ENCODE results near the gene NOTCH4.
A peak's percentile ranks its signal among the peaks of the same experiment; 100 is the strongest.
"Not testable (repeated sequence)": the region's sequence is repeated elsewhere in the genome, so short reads cannot be mapped to it uniquely, and the experiment has no call there.

NOTCH4 gene

DNA sequence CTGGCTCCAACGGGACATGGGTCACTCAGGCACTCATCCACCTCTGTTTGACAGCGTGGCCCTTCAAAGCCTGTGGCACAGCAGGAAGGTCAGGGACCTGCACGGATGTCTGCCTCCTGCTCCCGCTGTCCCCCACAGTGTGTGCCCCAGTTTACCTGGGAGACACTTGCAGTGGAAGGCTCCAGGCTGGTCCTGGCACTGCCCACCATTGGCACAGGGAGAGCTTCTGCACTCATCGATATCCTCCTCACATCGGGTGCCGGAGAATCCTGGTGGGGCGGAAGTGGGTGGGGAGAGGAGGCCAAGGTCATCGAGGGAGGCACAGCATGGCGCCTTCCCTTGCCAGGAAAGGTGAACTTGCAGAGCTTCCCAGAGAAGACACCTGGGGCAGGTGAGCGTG, 6.9 kb downstream of the NOTCH4 start:
- DNase-seq, result no peak

- no peak for DNase-seq
These were observed 7.6 kb downstream of the NOTCH4 start for GRCh38 chr6:32216285-32216684.

DNA sequence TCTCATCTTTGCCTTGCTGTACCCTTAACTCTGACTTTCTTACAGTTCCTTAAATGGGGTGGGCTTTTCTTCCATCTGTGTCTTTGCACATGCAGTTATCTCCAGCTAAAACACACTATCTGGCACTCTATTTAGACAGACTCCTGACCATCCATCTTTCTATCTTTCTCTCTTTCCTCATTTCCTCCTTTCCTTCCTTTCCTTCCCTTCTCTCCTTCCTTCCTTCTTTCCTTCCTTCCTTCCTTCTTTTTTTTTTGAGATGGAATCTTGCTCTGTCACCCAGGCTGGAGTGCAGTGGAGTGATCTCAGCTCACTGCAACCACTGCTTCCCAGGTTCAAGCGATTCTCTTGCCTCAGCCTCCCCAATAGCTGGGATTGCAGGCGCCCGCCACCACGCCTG, 8.2 kb downstream of the NOTCH4 start:
- no peak for DNase-seq

GRCh38 chr6:32214126-32214525, 9.7 kb downstream of the NOTCH4 start:
- no peak for DNase-seq

DNA sequence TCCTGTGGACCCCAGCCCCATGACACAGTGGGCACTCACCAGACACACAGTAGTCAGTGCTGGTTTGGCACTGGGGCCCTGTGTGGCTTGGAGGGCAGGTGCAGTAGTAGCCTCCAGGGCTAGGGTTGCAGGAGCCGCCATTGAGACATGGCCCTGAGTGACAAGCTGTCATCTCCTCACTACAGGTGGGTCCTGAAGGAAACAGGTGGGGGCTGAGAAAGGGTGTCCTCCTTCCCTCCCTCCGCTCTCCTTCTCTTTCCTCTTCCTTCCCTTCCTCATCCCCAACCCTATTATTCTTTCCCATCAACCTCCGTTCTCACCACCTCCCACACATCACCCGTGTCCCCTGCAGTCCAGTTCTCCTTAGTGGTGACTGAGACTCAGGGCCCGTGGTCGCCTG, 10.2 kb downstream of the NOTCH4 start:
- DNase-seq, result no peak

GRCh38 chr6:32212076-32212760, 11.6 kb downstream of the NOTCH4 start:
- no peak for DNase-seq

DNA sequence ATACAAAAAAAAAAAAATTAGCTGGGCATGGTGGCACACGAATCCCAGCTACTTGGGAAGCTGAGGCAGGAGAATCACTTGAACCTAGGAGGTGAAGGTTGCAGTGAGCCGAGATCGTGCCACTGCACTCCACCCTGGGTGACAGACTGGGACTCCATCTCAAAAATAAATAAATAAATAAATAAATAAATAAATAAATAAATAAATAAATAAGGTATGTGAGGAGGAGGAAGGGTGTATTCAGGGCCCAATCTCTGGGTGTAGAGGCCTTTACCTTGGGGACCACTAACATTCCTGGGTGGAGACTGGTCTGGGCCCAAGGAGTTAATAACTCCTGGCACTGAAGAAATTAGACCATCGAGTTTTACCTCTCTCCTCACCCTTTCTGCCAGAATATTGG, 12.4 kb downstream of the NOTCH4 start:
- DNase-seq, result not testable (repeated sequence)

DNA sequence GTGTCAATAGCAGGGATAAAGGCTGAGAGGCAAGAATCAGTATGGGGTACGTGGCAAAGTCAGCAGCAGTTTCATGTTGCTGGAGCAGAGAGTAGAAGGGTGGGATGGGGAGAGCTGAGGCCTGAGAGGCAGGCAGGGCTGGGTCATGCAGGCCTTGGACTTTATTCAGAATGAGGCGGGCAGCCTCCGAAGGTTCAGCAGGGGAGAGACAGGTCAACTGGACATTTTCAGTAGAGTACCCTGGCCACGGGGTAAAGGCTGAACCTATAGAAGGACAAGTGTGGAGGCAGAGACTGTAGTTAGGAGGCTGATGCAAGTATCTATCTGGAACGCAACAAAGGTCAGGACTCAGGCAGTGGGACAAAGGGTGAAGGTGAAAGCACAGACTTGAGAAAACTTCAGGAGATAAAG, 13.7 kb downstream of the NOTCH4 start:
- DNase-seq, result no peak

GRCh38 chr6:32208996-32209395, 14.9 kb downstream of the NOTCH4 start:
- no peak for DNase-seq

GRCh38 chr6:32204268-32204715, 19.6 kb downstream of the NOTCH4 start:
- DNase-seq, result no peak

DNA sequence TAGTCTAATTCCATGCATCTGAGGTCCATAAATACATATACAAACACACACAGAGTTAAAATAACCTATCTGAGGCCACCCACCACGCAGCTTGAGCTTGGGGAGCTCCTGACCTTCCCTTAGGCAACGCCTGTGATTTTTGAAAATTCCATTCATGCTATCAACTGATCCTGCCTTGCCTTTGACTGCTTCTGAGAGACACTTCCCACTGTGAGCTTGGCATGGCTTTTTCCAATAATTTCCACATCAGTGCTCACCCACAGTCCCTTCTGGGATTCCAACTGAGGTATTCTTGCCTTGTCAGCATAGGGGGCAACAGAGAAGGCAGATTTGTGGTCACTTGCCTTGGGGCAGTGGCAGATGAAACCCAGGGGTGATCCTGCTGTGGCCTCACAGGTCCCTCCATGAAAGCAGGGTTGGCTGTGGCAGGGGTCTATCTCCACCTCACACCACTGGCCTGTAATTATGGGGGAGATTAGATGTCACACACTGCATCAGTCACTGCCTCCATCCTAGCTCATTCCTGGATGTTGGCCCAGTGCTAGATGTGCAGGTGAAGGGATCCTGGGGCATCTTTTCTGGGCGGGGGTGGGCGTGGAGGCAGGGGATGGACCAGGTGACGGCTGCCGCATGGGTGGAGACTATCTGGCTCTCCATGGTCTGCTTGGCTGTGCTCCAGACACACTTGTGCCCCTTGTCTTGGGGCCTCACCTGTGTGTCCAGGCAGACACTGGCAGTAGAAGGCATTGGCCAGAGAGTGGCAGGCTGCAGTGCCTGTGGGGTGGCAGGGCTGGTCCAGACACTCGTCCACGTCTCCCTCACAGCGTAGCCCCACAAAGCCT, 20.2 kb downstream of the NOTCH4 start:
- DNase-seq, result no peak

DNA sequence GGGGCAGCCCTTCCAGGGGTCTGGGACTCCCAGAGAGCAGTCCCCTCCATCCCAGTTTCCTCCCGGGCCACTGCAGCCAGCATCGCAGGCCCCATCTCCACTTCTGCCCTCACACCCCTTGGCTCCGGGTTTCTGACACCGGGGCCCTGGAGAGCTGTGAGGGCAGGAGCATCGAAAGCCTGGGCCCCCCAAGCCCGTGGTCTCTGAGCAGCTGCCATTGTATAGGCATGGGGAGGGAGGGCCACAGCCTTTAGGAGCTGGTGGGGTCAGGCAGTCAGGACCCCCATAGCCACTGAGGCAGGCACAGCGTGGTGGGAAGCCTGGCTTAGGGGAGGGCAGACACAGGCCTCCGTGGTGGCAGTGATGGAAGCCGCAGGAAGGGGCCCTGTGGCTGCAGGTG, 21.7 kb downstream of the NOTCH4 start:
- no peak for DNase-seq

DNA sequence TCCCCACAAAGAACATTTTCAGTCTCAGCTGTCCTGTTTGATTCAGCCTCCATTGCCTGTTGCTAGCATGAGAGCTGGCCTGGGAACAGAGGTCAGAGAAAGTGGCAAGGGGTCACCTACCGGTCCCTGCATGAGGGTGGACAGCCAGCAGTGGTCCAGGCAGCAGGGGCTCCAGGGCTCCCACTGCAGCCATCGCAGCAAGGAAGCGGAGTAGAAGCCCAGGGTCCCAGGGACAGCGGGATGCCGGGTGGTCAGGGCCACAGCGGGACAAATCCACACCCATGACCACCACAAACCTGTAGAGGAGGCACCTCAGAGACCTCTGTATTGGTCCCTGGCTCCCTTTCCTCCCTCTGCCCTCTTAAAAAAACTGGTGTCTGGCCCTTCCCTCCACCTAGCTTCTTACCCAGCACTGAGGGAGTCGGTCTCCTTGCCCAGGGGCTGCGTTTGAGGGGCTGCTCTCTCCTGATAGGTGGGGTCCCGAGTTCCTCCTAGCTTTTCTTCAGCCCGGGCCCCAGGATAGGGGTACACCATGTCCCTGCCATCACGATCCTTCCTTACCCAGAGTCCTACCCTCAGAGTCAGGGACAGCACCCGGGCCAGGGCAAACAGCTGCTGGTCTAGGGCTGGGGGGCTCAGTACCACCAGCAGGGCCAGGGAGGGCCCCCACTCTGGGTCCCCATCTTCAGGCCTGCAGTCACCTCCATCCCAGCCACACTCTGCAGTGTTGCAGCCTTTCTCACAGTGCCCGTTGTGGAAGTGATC, 23.0 kb downstream of the NOTCH4 start:
- DNase-seq, result no peak

- no peak for DNase-seq
These were observed 25.0 kb downstream of the NOTCH4 start for GRCh38 chr6:32198866-32199265.

DNA sequence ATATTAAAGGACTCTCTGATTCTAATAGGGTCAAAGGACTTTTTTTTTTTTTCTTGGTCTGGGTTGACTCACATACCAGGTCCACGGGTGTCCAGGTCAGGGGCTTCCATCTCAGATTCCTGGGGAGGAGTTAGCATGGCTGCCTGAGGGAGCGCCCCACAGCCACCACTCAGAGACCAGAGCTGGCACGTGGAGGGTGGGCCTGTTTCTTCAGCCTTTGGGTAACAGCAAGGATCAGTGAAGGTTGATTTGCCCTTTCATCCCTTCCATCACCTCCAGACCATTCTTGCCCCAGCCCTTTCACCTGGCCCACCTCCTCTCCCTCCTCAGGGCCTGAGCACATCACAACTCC, 25.5 kb downstream of the NOTCH4 start:
- no peak for DNase-seq

- no peak for DNase-seq
These were observed 26.9 kb downstream of the NOTCH4 start for GRCh38 chr6:32196682-32197616.

DNA sequence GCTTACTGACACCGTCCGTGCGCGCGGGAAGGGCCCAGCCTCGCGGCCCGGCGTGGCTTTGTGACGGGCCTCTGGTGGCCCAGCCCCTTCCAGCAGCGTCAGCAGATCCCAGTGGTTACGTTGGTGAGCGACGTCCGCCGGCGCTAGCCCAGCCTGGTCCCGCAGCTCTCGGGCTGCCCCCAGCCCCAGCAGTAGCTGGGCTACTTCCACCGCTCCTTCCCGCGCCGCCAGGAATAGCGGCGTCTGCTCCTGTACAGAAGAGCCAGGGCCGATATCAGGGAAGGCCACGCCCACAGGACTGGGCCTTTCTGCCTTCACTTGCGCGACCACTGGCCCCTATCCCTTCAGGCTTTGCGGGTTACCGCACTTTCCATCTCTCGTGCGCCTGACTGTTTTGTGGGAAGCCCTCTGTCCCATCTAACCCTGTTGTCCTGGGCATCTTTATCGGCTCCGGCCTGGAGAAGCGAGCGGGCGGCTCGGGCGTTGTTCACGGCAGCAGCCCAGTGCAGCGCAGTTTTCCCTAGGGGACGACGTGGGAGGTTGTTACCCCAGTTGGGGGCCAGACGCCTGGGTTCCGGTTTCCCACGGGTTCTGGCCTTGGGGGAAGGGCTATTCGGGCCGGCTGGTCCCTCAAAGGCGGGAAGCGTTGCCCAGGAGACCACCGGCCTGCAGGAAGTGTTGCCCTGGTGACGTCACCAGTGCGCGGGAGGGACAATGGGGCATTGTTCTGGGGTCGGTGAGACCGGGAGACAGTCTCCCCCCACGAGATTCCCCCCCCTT, 27.8 kb downstream of the NOTCH4 start:
- DNase-seq, result peak; percentile 87

GRCh38 chr6:32195652-32195901, 28.3 kb downstream of the NOTCH4 start:
- DNase-seq, result peak; percentile 99

DNA sequence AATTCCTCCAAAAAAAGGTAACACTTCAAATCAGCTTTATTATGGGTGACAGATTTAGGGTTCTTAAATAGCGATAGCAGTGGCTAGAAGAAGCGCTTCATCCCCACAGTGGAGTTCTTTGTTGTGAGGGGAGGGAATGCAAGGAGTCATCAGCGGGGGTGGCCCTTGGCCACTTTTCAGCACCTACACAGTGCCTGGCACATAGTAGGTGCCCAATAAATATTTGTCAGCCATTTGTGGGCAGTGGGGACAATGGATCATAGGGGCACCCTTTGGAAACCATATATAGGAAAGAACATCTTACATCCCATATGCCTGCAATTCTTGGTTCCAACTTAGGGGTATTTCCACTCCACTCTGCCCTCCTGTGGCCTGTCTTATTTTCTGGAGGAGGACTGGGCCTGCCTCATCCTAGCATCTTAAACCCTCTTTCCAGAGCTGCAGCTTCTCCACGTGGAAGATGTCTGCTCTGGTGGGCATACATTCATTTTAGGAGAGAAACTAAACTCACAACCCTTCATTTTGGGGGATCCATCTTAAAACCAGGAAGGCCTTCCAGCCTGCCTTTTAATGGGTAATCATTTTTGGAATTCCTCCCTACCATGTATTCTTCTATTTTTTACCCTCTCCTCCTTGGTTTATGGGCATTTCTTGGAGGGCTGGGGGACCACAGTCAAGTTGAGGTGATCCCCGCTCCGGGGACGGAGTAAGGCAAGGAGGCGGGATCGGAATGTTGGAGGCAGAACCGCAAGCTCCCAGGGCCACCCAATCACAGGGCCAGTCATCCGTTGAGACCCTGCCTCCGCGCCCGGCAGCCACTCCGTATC, 28.8 kb downstream of the NOTCH4 start:
- peak; percentile 6 for DNase-seq

DNA sequence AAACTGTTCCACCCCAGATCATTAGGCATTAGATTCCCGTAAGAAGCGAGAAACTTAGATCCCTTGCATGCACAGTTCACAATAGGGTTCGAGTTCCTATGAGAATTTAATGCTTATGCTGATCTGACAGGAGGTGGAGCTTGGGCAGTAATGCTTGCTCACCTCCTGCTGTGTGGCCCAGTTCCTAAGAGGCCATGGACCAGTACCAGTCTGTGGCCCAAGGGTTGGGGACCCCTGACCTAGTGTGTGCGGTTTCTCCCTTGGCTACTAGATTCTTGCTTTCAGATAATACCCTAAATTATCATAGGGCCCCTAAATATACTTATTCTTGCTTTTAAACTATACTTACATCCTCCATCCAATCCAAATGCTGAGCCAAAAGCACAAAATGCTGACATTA, 29.5 kb downstream of the NOTCH4 start:
- no peak for DNase-seq

GRCh38 chr6:32193096-32193495, 30.8 kb downstream of the NOTCH4 start:
- DNase-seq, result not testable (repeated sequence)
